Prostate gland (tissue), 2 donors: ENCODE measurements around the gene CPNE4. TPM values are rescaled to one million over a fixed set of nuclear protein-coding genes. Genes with fewer than 3 reads are reported as not detected.

Experiments
- DNase-seq: peaks from one replicate; pipeline ENCODE4 v3.0.0-alpha.2; 2019; ENCODE audit warnings: low spot score
- H3K27ac ChIP-seq, 2 donors: fragments of 200-600 bp; sonication (generic); 2 replicates each; pipeline ENCODE4 v1.5.1; 2017 to 2019
- H3K27me3 ChIP-seq: fragments of 200-600 bp; sonication (generic); replicated peaks from 2 replicates; pipeline ENCODE4 v1.5.1; 2019; ENCODE audit not compliant: insufficient read depth
- H3K36me3 ChIP-seq, 2 donors: fragments of 200-600 bp; sonication (generic); 1 replicate in 1 of 2; 2 replicates in 1 of 2; pipeline versions ENCODE4 v1.5.1 to v1.8.1; 2017 to 2019
- H3K4me1 ChIP-seq: fragments of 200-600 bp; sonication (generic); replicated peaks from 2 replicates; pipeline ENCODE4 v1.5.1; 2019
- H3K4me3 ChIP-seq, 2 donors: fragments of 200-600 bp; sonication (generic); 2 replicates each; pipeline ENCODE4 v1.5.1; 2017 to 2019
- H3K9me3 ChIP-seq: fragments of 200-600 bp; sonication (generic); 2 replicates; pipeline ENCODE4 v1.5.1; 2017
- CTCF ChIP-seq, 4 experiments: fragments of 200-600 bp in 2 of 4; fragments of 450-650 bp in 2 of 4; sonication (generic) in 2 of 4; IDR thresholded peaks; 1 replicate in 3 of 4; 2 replicates in 1 of 4; pipeline ENCODE4 v1.5.1; 2016 to 2019; ENCODE audit warnings: antibody characterized with exemption in 4 of 4, mild to moderate bottlenecking in 2 of 4, moderate library complexity in 2 of 4
- POLR2A ChIP-seq: fragments of 450-650 bp; IDR thresholded peaks from one replicate; pipeline ENCODE4 v1.6.1; 2016; ENCODE audit warnings: antibody characterized with exemption, mild to moderate bottlenecking
- POLR2AphosphoS5 ChIP-seq: sonication (generic); formaldehyde crosslinking; IDR thresholded peaks from one replicate; pipeline ENCODE4 v1.6.1; 2017; ENCODE audit warnings: antibody characterized with exemption
- WGBS: methylation state at CpG from one replicate; pipeline ENCODE4 v1.1.5; 2018; 5-methylcytosine and 5-hydroxymethylcytosine counted together
- intact Hi-C: fragments of 100-400 bp; cut with DNase I; formaldehyde crosslinking; loops from one replicate; pipeline ENCODE4 v1.14.2; 2022
- total RNA-seq, 2 donors: library from RNA; depleted of rRNA; stranded (reverse); fragments of >200 nt; gene quantifications; one replicate each; pipeline ENCODE4 v1.1.0, GENCODE V29; 2016

Gene CPNE4
- total RNA-seq, 2 donors from 2014 or later = 39.9 to 68.2 TPM

GRCh38 chr3:131655070-131655690, 379.6 kb downstream of the CPNE4 start:
- no peaks in the 10 kb centered on the region for H3K27me3 ChIP-seq
- no peak for DNase-seq
- TF ChIP-seq POLR2AphosphoS5 (no peak), POLR2A (no peak), CTCF (IDR thresholded peaks at IDR 0.05) (no peak)
- no peaks in the 10 kb centered on the region for H3K4me1 ChIP-seq
- WGBS = 57% methylated on average over 7 of the region's 7 CpGs
- no peaks in the 10 kb centered on the region for H3K9me3 ChIP-seq
- no peak overlapping the region for H3K4me3 ChIP-seq
- intact Hi-C loops = no loop called here
- H3K27ac ChIP-seq = no peak overlapping the region
- H3K36me3 ChIP-seq = no peaks in the 10 kb centered on the region

- H3K4me3 ChIP-seq = no peak overlapping the region
- no peaks in the 10 kb centered on the region for H3K27me3 ChIP-seq
- intact Hi-C loops = no loop called here
- H3K4me1 ChIP-seq = no peaks in the 10 kb centered on the region
- no peak for DNase-seq
- no peaks in the 10 kb centered on the region for H3K36me3 ChIP-seq
- no peak overlapping the region for H3K27ac ChIP-seq
- TF ChIP-seq POLR2A (no peak), CTCF (IDR thresholded peaks at IDR 0.05) (no peak), POLR2AphosphoS5 (no peak)
- H3K9me3 ChIP-seq = no peaks in the 10 kb centered on the region
These were observed 389.2 kb downstream of the CPNE4 start for GRCh38 chr3:131645638-131646037.

- Histone ChIP-seq H3K27ac (no peak overlapping the region), H3K27me3 (no peaks in the 10 kb centered on the region), H3K4me1 (no peaks in the 10 kb centered on the region), H3K36me3 (no peaks in the 10 kb centered on the region), H3K4me3 (no peak overlapping the region), H3K9me3 (no peaks in the 10 kb centered on the region)
- 98% methylated on average over 4 of the region's 4 CpGs for WGBS
- no peak for TF ChIP-seq POLR2A
- TF ChIP-seq CTCF (IDR thresholded peaks at IDR 0.05) = no peak
- TF ChIP-seq POLR2AphosphoS5 = no peak
- no peak for DNase-seq
- intact Hi-C loops = no loop called here
These were observed 398.5 kb downstream of the CPNE4 start for GRCh38 chr3:131636266-131636775.

GRCh38 chr3:131630807-131631206, 404.0 kb downstream of the CPNE4 start:
- intact Hi-C loops = no loop called here
- 74% methylated on average over 1 of the region's 1 CpG for WGBS
- no peaks in the 10 kb centered on the region for H3K9me3 ChIP-seq

More at GRCh38 chr3:131630807-131631206, 404.0 kb downstream of the CPNE4 start:
- TF ChIP-seq CTCF (IDR thresholded peaks at IDR 0.05) (no peak), POLR2AphosphoS5 (no peak), POLR2A (no peak)
- no peak overlapping the region for H3K27ac ChIP-seq
- H3K36me3 ChIP-seq = no peaks in the 10 kb centered on the region
- no peak for DNase-seq
- no peaks in the 10 kb centered on the region for H3K4me1 ChIP-seq
- no peak overlapping the region for H3K4me3 ChIP-seq
- H3K27me3 ChIP-seq = no peaks in the 10 kb centered on the region
